Measurements from ENCODE around the gene ATXN1.

- TF ChIP-seq EP300 (IDR thresholded peaks at IDR 0.05), result no peak
- no peak for TF ChIP-seq CTCF (IDR thresholded peaks at IDR 0.05)
- no peak for TF ChIP-seq POLR2A (IDR thresholded peaks at IDR 0.05)
These were observed 331.6 kb downstream of the ATXN1 start for GRCh38 chr6:16429669-16430068.
